ENCODE measurements around the gene FOXL3.

FOXL3 gene

DNA sequence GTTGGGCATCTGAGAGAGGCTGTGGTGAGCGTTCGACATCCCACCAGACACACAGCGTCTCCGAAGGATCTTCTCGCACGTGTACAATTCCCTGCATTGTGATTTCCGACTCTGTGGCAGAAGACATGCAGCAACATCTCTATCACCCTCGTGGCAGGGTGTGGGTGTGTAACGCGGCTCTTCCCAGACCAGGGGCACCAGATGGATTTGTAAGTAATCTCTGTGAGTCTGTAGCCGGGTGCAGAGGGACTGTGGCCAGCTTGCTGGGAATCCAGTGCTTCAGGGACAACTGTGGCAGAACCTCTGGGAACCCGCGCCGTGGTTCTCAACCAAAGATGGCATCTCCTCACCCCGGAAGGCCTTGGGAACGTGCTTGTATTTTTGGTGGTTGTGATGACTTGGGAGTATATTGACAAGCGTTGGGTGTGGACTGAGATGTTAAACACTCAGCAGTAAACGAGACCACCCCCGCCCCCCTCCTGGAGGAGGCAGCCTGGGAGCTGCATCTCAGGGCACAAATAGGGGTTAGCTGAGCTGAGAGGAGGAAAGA lies 21.2 kb downstream of the FOXL3 start:
- Histone ChIP-seq H3K79me2 (ENCODE audit: control insufficient read depth, low read length) (no peaks in the 10 kb centered on the region), H3F3A (ENCODE audit: control insufficient read depth, insufficient read depth) (no peaks in the 10 kb centered on the region), H3K4me3 (ENCODE audit: low read length) (no peak overlapping the region), H3K36me3 (ENCODE audit: control insufficient read depth, low read length) (no peaks in the 10 kb centered on the region), H3K4me1 (ENCODE audit: control insufficient read depth, low read length) (no peaks in the 10 kb centered on the region), H3K27ac (ENCODE audit: low read depth, low read length) (no peak overlapping the region), H3K4me2 (ENCODE audit: low read length) (no peak overlapping the region), H3K27me3 (ENCODE audit: control insufficient read depth, low read length) (no peaks in the 10 kb centered on the region), H3K9me2 (replicated peaks; ENCODE audit: control insufficient read depth, low read length) (no peaks in the 10 kb centered on the region), H4K20me1 (ENCODE audit: control insufficient read depth, insufficient read depth, low read depth, low read length) (no peaks in the 10 kb centered on the region), H3K9me3 (ENCODE audit: control insufficient read depth, insufficient read depth, low read length) (peaks cover 12% of the 10 kb centered on the region; the same call in 1 of the 2 replicates)
- TF ChIP-seq, protein P1, sequence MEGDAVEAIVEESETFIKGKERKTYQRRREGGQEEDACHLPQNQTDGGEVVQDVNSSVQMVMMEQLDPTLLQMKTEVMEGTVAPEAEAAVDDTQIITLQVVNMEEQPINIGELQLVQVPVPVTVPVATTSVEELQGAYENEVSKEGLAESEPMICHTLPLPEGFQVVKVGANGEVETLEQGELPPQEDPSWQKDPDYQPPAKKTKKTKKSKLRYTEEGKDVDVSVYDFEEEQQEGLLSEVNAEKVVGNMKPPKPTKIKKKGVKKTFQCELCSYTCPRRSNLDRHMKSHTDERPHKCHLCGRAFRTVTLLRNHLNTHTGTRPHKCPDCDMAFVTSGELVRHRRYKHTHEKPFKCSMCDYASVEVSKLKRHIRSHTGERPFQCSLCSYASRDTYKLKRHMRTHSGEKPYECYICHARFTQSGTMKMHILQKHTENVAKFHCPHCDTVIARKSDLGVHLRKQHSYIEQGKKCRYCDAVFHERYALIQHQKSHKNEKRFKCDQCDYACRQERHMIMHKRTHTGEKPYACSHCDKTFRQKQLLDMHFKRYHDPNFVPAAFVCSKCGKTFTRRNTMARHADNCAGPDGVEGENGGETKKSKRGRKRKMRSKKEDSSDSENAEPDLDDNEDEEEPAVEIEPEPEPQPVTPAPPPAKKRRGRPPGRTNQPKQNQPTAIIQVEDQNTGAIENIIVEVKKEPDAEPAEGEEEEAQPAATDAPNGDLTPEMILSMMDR (IDR thresholded peaks at IDR 0.05; ENCODE audit: low read depth, low read length, poor library complexity, severe bottlenecking) = no peak
- no peak for TF ChIP-seq EZH2phosphoT487 (IDR thresholded peaks at IDR 0.05; ENCODE audit: borderline replicate concordance, low read length)

DNA sequence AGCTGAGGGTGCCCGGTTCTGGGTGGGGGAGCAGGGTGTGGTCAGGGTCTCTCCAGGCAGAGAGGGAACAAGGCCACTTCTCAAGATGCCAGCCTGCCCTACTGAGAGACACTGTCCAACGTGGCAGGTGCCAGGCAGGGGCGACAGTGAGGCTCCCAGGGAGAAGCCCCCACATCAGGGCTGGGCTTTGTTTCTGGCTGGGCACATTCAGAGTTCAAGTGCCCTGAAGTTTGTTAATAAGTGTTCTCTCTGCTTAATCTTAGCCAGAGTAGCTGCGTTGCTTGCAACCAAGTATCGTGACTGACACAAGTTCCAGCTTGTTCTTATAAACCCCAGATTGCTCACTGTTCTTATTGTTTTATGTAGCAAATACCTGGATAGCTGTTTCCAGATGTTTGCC lies 21.8 kb downstream of the FOXL3 start:
- Histone ChIP-seq H3K4me3 (ENCODE audit: low read length) (no peak overlapping the region), H3K79me2 (ENCODE audit: control insufficient read depth, low read length) (no peaks in the 10 kb centered on the region), H3K4me2 (ENCODE audit: low read length) (no peak overlapping the region), H3K9me3 (ENCODE audit: control insufficient read depth, insufficient read depth, low read length) (peaks cover 9% of the 10 kb centered on the region; the same call in 1 of the 2 replicates), H3K4me1 (ENCODE audit: control insufficient read depth, low read length) (no peaks in the 10 kb centered on the region), H3K9me2 (replicated peaks; ENCODE audit: control insufficient read depth, low read length) (no peaks in the 10 kb centered on the region), H3K27ac (ENCODE audit: low read depth, low read length) (no peak overlapping the region), H3K36me3 (ENCODE audit: control insufficient read depth, low read length) (no peaks in the 10 kb centered on the region), H3F3A (ENCODE audit: control insufficient read depth, insufficient read depth) (no peaks in the 10 kb centered on the region), H4K20me1 (ENCODE audit: control insufficient read depth, insufficient read depth, low read depth, low read length) (no peaks in the 10 kb centered on the region), H3K27me3 (ENCODE audit: control insufficient read depth, low read length) (no peaks in the 10 kb centered on the region)
- no peak for TF ChIP-seq EZH2phosphoT487 (IDR thresholded peaks at IDR 0.05; ENCODE audit: borderline replicate concordance, low read length)
- TF ChIP-seq, protein P1 (IDR thresholded peaks at IDR 0.05; ENCODE audit: low read depth, low read length, poor library complexity, severe bottlenecking) = no peak

DNA sequence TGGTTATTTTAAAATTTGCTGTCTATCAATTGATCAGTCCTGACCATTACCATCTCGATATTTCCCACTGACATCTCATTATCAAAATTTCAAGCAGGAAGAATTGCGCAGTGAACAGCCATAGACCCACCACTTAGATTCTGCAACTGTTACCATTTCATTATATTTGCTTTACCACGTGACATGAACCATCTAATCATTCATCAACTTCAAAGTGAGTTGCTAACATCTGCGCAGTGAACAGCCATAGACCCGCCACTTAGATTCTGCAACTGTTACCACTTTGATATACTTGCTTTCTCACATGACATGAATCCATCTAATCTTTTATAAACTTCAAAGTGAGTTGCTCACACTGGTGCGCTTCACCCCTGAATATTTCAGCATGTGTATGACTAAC lies 22.5 kb downstream of the FOXL3 start:
- H3F3A ChIP-seq (ENCODE audit: control insufficient read depth, insufficient read depth) = no peaks in the 10 kb centered on the region
- no peak overlapping the region for H3K4me2 ChIP-seq (ENCODE audit: low read length)
- H3K27ac ChIP-seq (ENCODE audit: low read depth, low read length) = no peak overlapping the region
- TF ChIP-seq, protein P1 (IDR thresholded peaks at IDR 0.05; ENCODE audit: low read depth, low read length, poor library complexity, severe bottlenecking) = no peak
- no peak for TF ChIP-seq EZH2phosphoT487 (IDR thresholded peaks at IDR 0.05; ENCODE audit: borderline replicate concordance, low read length)
- no peak overlapping the region for H3K4me3 ChIP-seq (ENCODE audit: low read length)
- H3K9me3 ChIP-seq (ENCODE audit: control insufficient read depth, insufficient read depth, low read length) = peaks cover 3% of the 10 kb centered on the region; the same call in 1 of the 2 replicates
- H3K79me2 ChIP-seq (ENCODE audit: control insufficient read depth, low read length) = no peaks in the 10 kb centered on the region
- H3K4me1 ChIP-seq (ENCODE audit: control insufficient read depth, low read length) = no peaks in the 10 kb centered on the region
- H3K36me3 ChIP-seq (ENCODE audit: control insufficient read depth, low read length) = no peaks in the 10 kb centered on the region
- no peaks in the 10 kb centered on the region for H4K20me1 ChIP-seq (ENCODE audit: control insufficient read depth, insufficient read depth, low read depth, low read length)
- H3K9me2 ChIP-seq (replicated peaks; ENCODE audit: control insufficient read depth, low read length) = no peaks in the 10 kb centered on the region
- H3K27me3 ChIP-seq (ENCODE audit: control insufficient read depth, low read length) = no peaks in the 10 kb centered on the region
